Measurements from ENCODE around the gene BCL11B.

The BCL11B gene

GRCh38 chr14:99157676-99158075 lies 114.3 kb downstream of the BCL11B start:
- TF ChIP-seq CTCF (IDR thresholded peaks at IDR 0.05; ENCODE audit: low read depth, low read length) = no peak
- no peak overlapping the region for H3K4me3 ChIP-seq (ENCODE audit: low read depth, low read length)
- H3K4me1 ChIP-seq = no peaks in the 10 kb centered on the region
- H3K36me3 ChIP-seq = no peaks in the 10 kb centered on the region
- no peaks in the 10 kb centered on the region for H3K9me3 ChIP-seq
- no peaks in the 10 kb centered on the region for H3K27me3 ChIP-seq
- DNase-seq = no peak

DNA sequence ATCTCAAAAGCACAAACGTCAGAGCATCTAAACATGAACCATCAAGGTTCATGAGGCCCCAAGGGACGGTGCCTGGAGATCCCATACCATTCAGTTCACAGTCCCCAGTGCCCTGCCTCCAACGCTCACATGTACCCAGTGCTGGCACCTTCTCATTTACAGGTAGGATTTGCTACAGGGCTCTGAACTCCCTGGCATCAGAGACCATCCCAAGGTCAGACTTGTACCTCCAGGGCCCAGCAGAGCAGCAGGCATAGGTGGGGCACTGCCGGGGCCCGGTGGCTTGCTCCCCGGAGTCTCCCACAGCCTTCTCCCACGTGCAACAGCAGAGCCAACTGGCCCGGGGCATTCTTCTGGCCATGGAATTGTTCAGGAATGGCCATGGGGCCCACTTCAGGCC lies 114.8 kb downstream of the BCL11B start:
- no peak for TF ChIP-seq CTCF (IDR thresholded peaks at IDR 0.05; ENCODE audit: low read depth, low read length)
- Histone ChIP-seq H3K36me3 (no peaks in the 10 kb centered on the region), H3K9me3 (no peaks in the 10 kb centered on the region), H3K27me3 (no peaks in the 10 kb centered on the region), H3K4me1 (no peaks in the 10 kb centered on the region), H3K4me3 (ENCODE audit: low read depth, low read length) (no peak overlapping the region)
- no peak for DNase-seq

DNA sequence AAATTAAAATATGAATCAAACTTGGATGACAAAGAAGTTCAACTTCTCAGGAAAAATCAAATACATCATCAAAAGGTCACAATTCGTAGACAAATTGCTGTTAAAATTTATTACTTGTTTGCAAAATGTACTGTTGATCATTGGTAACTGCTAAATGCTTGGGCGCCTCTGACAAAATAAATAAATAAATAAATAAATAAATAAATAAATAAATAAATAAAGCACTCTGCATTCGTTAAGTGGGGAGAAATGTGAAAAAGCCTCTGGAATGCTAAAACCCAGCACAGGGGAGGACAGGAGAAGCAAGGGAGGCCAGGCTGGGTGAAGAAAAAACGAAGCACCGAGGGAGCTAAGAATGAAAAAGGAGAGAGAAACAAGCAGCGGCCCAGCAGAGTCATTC lies 115.2 kb downstream of the BCL11B start:
- Histone ChIP-seq H3K36me3 (no peaks in the 10 kb centered on the region), H3K27me3 (0 out of 2 replicates have a peak, but pooled peaks cover 2% of the 10 kb centered on the region), H3K4me3 (ENCODE audit: low read depth, low read length) (no peak overlapping the region), H3K9me3 (no peaks in the 10 kb centered on the region), H3K4me1 (no peaks in the 10 kb centered on the region)
- no peak for TF ChIP-seq CTCF (IDR thresholded peaks at IDR 0.05; ENCODE audit: low read depth, low read length)
- DNase-seq = no peak

DNA sequence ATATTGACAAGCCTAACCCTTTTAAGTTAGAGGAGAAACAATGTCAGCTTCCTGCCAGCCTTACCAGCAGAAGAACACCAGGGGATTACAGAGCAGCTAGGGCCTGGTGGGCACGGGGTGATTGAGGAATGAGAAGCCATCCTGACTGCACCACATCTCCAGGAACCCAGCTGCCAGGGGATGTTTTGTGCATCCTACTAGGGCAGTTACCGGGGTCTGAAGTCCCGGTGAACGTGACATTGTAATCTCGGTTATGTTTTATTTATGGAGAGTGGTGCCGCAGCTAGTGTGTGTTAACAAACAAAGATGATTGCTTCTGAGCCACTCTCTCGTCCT lies 115.9 kb downstream of the BCL11B start:
- Histone ChIP-seq H3K9me3 (no peaks in the 10 kb centered on the region), H3K4me3 (ENCODE audit: low read depth, low read length) (no peak overlapping the region), H3K4me1 (no peaks in the 10 kb centered on the region), H3K27me3 (0 out of 2 replicates have a peak, but pooled peaks cover 7% of the 10 kb centered on the region), H3K36me3 (no peaks in the 10 kb centered on the region)
- no peak for TF ChIP-seq CTCF (IDR thresholded peaks at IDR 0.05; ENCODE audit: low read depth, low read length)
- DNase-seq = no peak

GRCh38 chr14:99155173-99156089 lies 116.6 kb downstream of the BCL11B start:
- TF ChIP-seq CTCF (IDR thresholded peaks at IDR 0.05; ENCODE audit: low read depth, low read length) = no peak
- H3K9me3 ChIP-seq = no peaks in the 10 kb centered on the region
- no peak overlapping the region for H3K4me3 ChIP-seq (ENCODE audit: low read depth, low read length)
- H3K36me3 ChIP-seq = no peaks in the 10 kb centered on the region
- no peak for DNase-seq
- 0 out of 2 replicates have a peak, but pooled peaks cover 7% of the 10 kb centered on the region for H3K27me3 ChIP-seq
- H3K4me1 ChIP-seq = no peaks in the 10 kb centered on the region

GRCh38 chr14:99150236-99150635 lies 121.8 kb downstream of the BCL11B start:
- H3K27me3 ChIP-seq = 0 out of 2 replicates have a peak, but pooled peaks cover 7% of the 10 kb centered on the region
- no peaks in the 10 kb centered on the region for H3K9me3 ChIP-seq
- no peaks in the 10 kb centered on the region for H3K36me3 ChIP-seq
- no peak overlapping the region for H3K4me3 ChIP-seq (ENCODE audit: low read depth, low read length)
- DNase-seq = no peak
- TF ChIP-seq CTCF (IDR thresholded peaks at IDR 0.05; ENCODE audit: low read depth, low read length) = no peak
- H3K4me1 ChIP-seq = no peaks in the 10 kb centered on the region
